ENCODE data around the gene GABRR1.
"Not testable (repeated sequence)": the region's sequence is repeated elsewhere in the genome, so short reads cannot be mapped to it uniquely, and the experiment has no call there.

The GABRR1 gene

DNA sequence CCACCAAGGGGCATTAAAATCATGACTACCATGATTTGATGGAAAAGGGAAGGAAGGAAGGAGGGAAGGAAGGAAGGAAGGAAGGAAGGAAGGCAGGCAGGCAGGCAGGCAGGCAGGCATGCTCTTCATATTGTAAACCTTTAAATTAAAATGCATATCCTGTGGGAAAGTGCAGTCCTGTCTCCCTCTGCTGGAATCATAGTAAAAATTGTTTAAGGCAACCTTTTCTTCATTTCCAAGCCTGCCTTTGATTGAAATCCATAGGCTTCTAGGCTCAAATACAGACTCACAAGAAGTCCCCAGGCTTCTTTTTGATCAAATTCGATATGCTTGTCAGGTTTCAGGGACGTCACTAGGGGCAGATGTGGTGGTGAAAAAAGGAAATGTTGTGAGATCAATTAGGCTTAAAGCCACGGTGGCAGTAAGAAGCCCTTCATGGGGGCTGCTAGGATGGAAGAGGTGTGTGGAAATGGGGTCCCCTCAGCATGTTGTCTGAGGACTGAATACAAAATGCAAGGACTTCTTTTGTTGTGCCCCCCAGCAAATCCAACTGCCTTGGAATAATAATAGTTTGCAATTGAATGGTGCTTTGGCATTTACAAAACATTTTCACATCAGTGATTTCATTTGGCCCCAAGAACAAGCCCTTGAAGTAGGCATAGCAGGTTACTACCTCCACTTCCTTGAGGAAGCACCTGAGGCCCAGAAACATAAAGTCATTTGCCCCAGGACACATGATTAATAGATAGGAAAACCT is 25.6 kb upstream of the GABRR1 start:
- H3K9me3 Mint-ChIP-seq, result no peaks in the 10 kb centered on the region
- no peak overlapping the region for H3K27ac Mint-ChIP-seq
- no peaks in the 10 kb centered on the region for H3K36me3 Mint-ChIP-seq (ENCODE audit: low read depth)
- no peak for DNase-seq (ENCODE audit: low spot score)
- H3K4me1 Mint-ChIP-seq (ENCODE audit: low read depth), result peaks cover 14% of the 10 kb centered on the region
- peaks cover 23% of the 10 kb centered on the region for H3K27me3 Mint-ChIP-seq (ENCODE audit: low read depth)
- H3K4me3 Mint-ChIP-seq, result no peak overlapping the region

DNA sequence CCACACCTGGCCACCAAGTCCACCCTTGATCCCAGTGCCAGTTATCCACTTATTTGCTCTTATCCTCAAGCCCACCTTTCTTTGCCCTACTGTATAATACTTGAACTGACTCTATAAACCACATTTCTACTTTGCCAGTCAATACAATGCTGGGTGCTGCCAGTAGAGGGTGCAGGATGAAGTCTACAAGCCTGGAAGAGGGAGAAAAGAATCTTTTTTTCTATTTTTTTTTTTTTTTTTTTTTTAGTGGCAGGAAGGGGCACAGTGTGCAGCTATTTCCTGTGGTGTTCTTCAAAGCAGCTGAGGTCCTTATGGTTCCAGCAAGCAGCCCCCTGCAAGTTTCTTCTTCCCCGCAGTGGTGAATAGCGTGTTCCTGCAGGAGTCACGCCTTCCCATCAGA is 22.2 kb upstream of the GABRR1 start:
- DNase-seq (ENCODE audit: low spot score), result no peak
- H3K4me3 Mint-ChIP-seq, result no peak overlapping the region
- peaks cover 13% of the 10 kb centered on the region for H3K4me1 Mint-ChIP-seq (ENCODE audit: low read depth)
- peaks cover 18% of the 10 kb centered on the region for H3K27me3 Mint-ChIP-seq (ENCODE audit: low read depth)
- no peaks in the 10 kb centered on the region for H3K36me3 Mint-ChIP-seq (ENCODE audit: low read depth)
- peaks cover 6% of the 10 kb centered on the region for H3K9me3 Mint-ChIP-seq
- H3K27ac Mint-ChIP-seq, result no peak overlapping the region

DNA sequence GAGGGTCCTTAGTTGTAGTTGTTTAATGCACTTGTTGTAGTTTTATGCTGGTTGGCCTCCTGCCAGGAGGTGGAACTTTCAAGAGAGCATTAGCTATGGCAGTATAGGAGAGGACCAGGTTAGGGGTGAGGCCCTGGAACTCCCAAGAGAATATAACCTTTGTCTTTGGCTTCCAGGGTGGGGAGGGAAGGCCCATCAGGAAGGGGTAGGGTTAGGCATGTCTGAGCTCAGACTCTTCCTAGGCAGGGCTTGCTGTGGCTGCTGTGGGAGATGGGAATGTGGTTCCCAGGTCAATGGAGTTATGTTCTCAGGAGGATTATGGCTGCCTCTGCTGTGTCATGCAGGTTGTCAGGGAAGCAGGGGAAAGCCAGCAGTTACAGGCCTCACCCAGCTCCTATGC is 20.0 kb upstream of the GABRR1 start:
- Mint-ChIP-seq H3K4me3 (no peak overlapping the region), H3K27me3 (ENCODE audit: low read depth) (peaks cover 26% of the 10 kb centered on the region), H3K36me3 (ENCODE audit: low read depth) (no peaks in the 10 kb centered on the region), H3K4me1 (ENCODE audit: low read depth) (peaks cover 15% of the 10 kb centered on the region), H3K9me3 (peaks cover 6% of the 10 kb centered on the region), H3K27ac (no peak overlapping the region)
- DNase-seq (ENCODE audit: low spot score), result no peak

DNA sequence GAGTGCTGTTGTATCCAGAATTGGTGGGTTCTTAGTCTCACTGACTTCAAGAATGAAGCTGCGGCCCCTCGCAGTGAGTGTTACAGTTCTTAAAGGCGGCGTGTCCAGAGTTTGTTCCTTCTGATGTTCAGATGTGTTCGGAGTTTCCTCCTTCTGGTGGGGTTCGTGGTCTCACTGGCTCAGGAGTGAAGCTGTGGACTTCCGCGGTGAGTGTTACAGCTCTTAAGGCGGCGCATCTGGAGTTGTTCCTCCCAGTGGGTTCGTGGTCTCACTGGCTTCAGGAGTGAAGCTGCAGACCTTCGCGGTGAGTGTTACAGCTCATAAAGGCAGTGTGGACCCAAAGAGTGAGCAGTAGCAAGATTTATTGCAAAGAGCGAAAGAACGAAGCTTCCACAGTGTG is 16.4 kb upstream of the GABRR1 start:
- Mint-ChIP-seq H3K4me3 (peak overlapping the region; percentile 76), H3K27me3 (ENCODE audit: low read depth) (peaks cover 22% of the 10 kb centered on the region)
- not testable (repeated sequence) for DNase-seq (ENCODE audit: low spot score); H3K27ac Mint-ChIP-seq; H3K9me3 Mint-ChIP-seq; H3K36me3 Mint-ChIP-seq (ENCODE audit: low read depth); H3K4me1 Mint-ChIP-seq (ENCODE audit: low read depth)

DNA sequence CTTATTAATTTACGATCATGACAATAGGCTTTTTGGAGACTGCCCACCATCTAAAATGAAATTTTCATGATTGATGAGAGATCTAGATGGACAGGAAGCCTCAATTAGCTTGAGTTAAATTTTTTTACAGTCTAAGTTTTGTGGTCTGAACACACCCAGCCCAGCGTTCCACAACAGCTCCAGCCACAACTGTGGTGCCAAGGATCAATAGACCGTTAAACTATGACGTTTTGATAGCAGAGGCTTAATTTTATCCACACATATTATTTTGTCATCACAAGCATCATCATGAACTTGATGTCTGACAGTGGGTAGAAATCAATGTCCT is 5.5 kb upstream of the GABRR1 start:
- Mint-ChIP-seq H3K9me3 (peaks cover 4% of the 10 kb centered on the region), H3K27me3 (ENCODE audit: low read depth) (peaks cover 5% of the 10 kb centered on the region), H3K36me3 (ENCODE audit: low read depth) (peaks cover 1% of the 10 kb centered on the region), H3K4me1 (ENCODE audit: low read depth) (no peaks in the 10 kb centered on the region), H3K4me3 (no peak overlapping the region), H3K27ac (no peak overlapping the region)
- no peak for DNase-seq (ENCODE audit: low spot score)

DNA sequence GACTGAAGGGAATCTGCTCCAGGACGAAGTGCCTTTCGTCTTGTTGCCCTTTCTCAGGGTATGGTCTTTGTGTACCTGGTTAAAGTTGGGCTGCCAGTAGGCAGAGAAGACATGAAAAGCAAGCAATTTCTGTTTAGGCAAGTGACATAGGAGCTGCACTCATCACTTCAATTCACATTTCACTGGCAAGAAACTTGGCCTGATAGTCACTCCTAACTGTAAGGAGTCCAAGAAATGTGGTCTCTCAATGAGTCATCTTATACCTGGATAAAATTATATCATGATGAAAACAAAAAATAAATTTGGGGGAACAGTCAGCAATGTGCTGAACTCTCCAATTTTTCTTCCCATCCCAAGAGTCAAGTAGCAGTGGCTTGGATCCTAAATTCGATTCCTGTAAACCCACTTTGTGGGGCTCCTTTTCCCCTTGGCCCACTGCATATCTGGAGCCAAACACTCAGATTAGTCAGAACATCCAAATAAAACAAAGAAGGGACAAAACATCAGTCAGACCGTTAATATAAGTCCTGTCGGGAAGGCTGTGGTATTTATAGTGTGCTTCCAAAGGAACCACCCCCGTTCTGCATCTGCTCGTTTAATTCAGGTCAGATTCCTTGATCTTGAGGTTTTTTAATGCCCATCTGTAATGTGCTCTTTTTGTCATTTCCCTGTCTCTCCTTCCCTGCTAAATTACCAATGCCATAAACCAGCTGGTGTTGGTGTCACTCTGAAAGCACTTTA is 5.0 kb upstream of the GABRR1 start:
- Mint-ChIP-seq H3K4me1 (ENCODE audit: low read depth) (no peaks in the 10 kb centered on the region), H3K4me3 (no peak overlapping the region), H3K27ac (no peak overlapping the region), H3K27me3 (ENCODE audit: low read depth) (peaks cover 10% of the 10 kb centered on the region), H3K9me3 (peaks cover 4% of the 10 kb centered on the region), H3K36me3 (ENCODE audit: low read depth) (peaks cover 1% of the 10 kb centered on the region)
- DNase-seq (ENCODE audit: low spot score), result no peak

DNA sequence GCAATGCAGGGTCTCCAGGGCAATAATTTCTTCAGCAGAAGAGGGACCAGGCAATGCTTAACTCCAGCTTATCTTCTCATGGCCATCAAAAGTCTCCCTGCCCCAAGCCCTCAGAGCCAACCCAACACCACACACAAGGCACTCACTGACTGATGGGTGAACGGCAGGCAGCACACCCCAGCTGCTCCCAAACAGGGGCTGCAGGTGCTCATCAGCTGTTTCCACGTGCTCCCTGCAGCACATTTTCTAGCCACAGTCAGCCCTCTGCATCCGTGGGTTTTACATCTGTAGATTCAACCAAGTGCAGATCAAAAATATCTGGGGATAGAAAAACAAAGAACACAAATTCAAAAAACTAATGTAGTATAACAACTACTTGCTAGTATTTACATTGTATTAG is 4.0 kb upstream of the GABRR1 start:
- H3K27me3 Mint-ChIP-seq (ENCODE audit: low read depth), result peaks cover 16% of the 10 kb centered on the region
- no peak overlapping the region for H3K27ac Mint-ChIP-seq
- no peak overlapping the region for H3K4me3 Mint-ChIP-seq
- H3K9me3 Mint-ChIP-seq, result peaks cover 4% of the 10 kb centered on the region
- H3K4me1 Mint-ChIP-seq (ENCODE audit: low read depth), result no peaks in the 10 kb centered on the region
- no peak for DNase-seq (ENCODE audit: low spot score)
- H3K36me3 Mint-ChIP-seq (ENCODE audit: low read depth), result peaks cover 1% of the 10 kb centered on the region

DNA sequence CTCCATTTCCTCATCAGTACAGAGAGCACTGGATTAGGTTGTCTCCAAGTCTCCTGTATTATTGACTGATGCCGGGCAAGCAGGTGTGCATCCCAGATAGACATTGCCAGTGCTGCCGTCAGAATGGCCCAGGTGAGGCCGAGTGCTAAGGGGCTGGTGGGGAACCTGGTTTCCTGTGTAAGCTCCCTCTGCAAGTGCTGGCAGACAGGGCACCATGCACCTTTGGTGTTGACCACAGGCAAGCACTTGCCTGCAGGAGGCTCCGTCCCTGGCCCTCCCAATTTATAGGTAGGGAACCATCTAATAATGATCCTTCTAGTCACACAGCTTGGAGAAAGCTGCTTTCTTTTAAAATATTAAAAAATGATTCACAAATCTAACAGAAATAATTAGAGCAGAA is 747 bp downstream of the GABRR1 start:
- H3K4me3 Mint-ChIP-seq, result no peak overlapping the region
- H3K27ac Mint-ChIP-seq, result no peak overlapping the region
- peaks cover 29% of the 10 kb centered on the region for H3K27me3 Mint-ChIP-seq (ENCODE audit: low read depth)
- no peaks in the 10 kb centered on the region for H3K36me3 Mint-ChIP-seq (ENCODE audit: low read depth)
- no peaks in the 10 kb centered on the region for H3K4me1 Mint-ChIP-seq (ENCODE audit: low read depth)
- no peaks in the 10 kb centered on the region for H3K9me3 Mint-ChIP-seq
- no peak for DNase-seq (ENCODE audit: low spot score)

DNA sequence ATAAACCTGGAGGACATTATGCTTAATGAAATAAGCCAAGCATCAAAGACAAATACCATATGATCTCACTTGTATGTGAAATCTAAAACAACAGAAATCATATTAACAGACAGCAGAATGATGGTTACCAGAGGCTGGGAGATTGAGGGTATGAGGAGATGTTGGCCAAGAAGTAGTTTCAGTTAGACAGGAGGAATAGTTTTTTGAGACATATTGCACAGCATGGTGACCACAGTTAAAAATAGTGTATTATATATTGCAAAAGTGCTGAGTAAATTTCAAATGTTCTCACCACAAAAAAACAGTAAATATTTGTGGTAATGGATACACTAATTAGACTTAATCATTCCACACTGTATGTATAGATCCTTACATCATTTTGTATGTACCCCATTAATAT is 1.8 kb downstream of the GABRR1 start:
- DNase-seq (ENCODE audit: low spot score), result no peak
- no peak overlapping the region for H3K27ac Mint-ChIP-seq
- H3K9me3 Mint-ChIP-seq, result no peaks in the 10 kb centered on the region
- no peaks in the 10 kb centered on the region for H3K4me1 Mint-ChIP-seq (ENCODE audit: low read depth)
- H3K36me3 Mint-ChIP-seq (ENCODE audit: low read depth), result no peaks in the 10 kb centered on the region
- peaks cover 29% of the 10 kb centered on the region for H3K27me3 Mint-ChIP-seq (ENCODE audit: low read depth)
- no peak overlapping the region for H3K4me3 Mint-ChIP-seq

DNA sequence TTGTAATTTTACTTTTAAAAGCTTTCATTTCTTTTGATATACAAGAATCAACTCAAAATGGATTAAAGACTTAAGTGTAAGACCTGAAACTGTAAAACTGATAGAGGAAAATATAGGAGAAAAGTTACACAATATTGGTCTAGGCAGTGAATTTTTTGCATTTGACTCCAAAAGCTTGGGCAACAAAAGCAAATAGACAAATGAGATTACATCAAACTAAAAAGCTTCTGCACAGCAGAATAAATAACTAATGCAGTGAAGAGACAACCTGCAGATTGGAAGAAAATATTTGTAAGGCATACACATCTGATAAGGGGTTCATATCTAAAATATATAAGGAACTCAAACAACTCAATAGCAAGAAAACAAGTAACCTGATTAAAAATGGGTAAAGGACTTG is 3.0 kb downstream of the GABRR1 start:
- Mint-ChIP-seq H3K27me3 (ENCODE audit: low read depth) (peaks cover 29% of the 10 kb centered on the region), H3K36me3 (ENCODE audit: low read depth) (no peaks in the 10 kb centered on the region), H3K9me3 (no peaks in the 10 kb centered on the region), H3K27ac (no peak overlapping the region), H3K4me3 (no peak overlapping the region), H3K4me1 (ENCODE audit: low read depth) (no peaks in the 10 kb centered on the region)
- DNase-seq (ENCODE audit: low spot score), result no peak

DNA sequence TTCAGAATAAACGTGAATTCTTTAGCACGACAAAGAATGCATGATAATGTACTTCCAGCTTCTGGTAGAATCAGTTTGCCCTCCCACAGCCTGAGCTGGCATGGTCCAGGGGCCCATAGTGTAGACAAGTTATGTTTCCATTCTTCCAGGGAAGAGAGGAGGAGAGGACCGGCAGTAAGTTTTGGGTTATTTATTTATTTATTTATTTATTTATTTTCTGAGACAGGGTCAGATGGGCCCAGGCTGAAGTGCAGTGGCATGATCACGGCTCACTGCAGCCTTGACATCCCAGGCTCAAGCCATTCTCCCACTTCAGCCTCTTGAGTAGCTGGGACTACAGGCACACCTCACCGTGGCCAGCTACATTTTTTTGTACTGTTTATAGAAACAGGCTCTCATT is 4.7 kb downstream of the GABRR1 start:
- no peaks in the 10 kb centered on the region for H3K36me3 Mint-ChIP-seq (ENCODE audit: low read depth)
- H3K27me3 Mint-ChIP-seq (ENCODE audit: low read depth), result peaks cover 22% of the 10 kb centered on the region

DNA sequence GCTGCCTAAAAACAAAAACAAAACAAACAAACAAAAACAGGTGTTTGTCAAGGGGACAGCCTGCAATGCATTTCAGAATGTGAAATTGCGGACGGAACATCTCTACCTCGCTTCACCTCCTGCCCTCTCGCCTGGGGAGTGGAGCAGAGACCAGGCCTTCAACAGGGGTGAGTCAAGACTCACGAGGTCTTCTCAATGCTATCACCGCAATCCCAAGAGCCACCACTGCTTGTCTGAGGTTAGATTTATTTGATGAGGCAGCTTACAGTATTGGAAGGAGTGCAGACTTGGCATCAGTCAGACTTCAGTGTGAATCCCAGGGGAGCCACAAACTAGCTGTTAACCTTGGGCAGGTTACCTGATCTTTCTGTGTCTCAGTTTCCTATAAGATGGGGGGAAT is 7.7 kb downstream of the GABRR1 start:
- Mint-ChIP-seq H3K36me3 (ENCODE audit: low read depth) (no peaks in the 10 kb centered on the region), H3K9me3 (no peaks in the 10 kb centered on the region), H3K27ac (no peak overlapping the region), H3K4me1 (ENCODE audit: low read depth) (no peaks in the 10 kb centered on the region), H3K4me3 (no peak overlapping the region), H3K27me3 (ENCODE audit: low read depth) (peaks cover 9% of the 10 kb centered on the region)
- no peak for DNase-seq (ENCODE audit: low spot score)

More for the DNA sequence above, 4.7 kb downstream of the GABRR1 start:
- Mint-ChIP-seq H3K4me1 (ENCODE audit: low read depth) (no peaks in the 10 kb centered on the region), H3K27ac (no peak overlapping the region), H3K9me3 (no peaks in the 10 kb centered on the region), H3K4me3 (no peak overlapping the region)
- DNase-seq (ENCODE audit: low spot score), result no peak

DNA sequence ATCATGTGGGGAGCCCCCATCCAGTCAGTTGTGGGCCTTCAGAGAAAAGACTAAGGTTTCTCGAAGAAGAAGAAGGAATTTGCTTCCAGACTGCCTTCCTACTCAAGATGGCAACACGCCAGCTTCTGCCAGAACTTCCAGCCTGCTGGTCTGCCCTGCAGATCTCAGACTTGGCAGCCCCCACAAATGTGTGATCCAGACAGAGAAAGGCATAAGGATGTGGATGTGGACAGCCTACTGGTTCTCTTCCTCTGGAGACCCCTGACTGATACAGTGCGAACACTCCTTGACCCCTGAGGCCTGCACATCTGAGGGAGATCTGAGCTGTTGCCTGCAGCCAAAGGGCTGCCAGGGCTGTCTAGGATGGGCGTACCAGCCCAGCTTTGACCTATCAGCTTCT is 8.6 kb downstream of the GABRR1 start:
- Mint-ChIP-seq H3K9me3 (no peaks in the 10 kb centered on the region), H3K4me1 (ENCODE audit: low read depth) (no peaks in the 10 kb centered on the region), H3K4me3 (no peak overlapping the region), H3K36me3 (ENCODE audit: low read depth) (no peaks in the 10 kb centered on the region), H3K27me3 (ENCODE audit: low read depth) (peaks cover 3% of the 10 kb centered on the region), H3K27ac (no peak overlapping the region)
- no peak for DNase-seq (ENCODE audit: low spot score)

DNA sequence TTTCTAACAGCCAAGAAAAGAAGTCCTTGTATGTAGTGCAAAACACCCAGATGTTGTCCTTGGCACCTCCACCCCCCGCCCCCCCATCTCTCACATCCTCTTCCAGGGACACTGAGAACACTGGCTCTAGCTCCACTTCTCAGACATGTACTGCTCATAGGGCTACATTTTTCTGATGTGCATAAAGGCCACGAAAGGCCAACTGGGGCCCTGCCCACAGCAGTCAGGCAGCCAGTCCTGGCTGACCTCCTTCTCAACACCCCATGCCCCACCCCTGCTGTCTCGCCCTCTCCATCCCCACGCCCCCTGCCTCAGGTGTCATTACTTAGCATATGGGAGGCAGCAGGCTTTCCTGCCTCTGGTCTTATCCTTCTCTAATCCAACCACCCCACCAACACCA is 11.3 kb downstream of the GABRR1 start:
- no peak overlapping the region for H3K4me3 Mint-ChIP-seq
- H3K27ac Mint-ChIP-seq, result no peak overlapping the region
- no peaks in the 10 kb centered on the region for H3K36me3 Mint-ChIP-seq (ENCODE audit: low read depth)

DNA sequence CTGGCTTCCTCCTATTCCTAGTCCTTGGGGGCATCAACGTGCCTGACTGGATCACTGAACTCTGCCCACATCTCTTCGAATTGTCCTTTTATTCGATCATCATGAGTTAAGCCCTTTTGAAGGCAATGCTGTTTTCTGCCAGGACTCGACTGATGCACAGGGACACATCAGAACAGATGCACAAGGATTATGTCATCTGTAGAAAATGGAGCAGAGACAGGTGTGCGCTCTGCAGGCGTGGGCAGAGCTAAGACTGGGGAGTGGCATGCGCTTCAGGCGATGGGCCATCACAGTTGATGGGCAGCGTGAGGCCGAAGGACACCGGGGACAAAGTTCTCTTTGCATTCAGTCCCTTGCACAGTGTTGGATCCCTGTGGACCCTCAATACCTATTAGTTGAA is 13.1 kb downstream of the GABRR1 start:
- Mint-ChIP-seq H3K27me3 (ENCODE audit: low read depth) (no peaks in the 10 kb centered on the region), H3K36me3 (ENCODE audit: low read depth) (no peaks in the 10 kb centered on the region), H3K9me3 (no peaks in the 10 kb centered on the region), H3K4me3 (no peak overlapping the region), H3K4me1 (ENCODE audit: low read depth) (no peaks in the 10 kb centered on the region), H3K27ac (no peak overlapping the region)
- no peak for DNase-seq (ENCODE audit: low spot score)

More for the DNA sequence above, 11.3 kb downstream of the GABRR1 start:
- Mint-ChIP-seq H3K27me3 (ENCODE audit: low read depth) (no peaks in the 10 kb centered on the region), H3K4me1 (ENCODE audit: low read depth) (no peaks in the 10 kb centered on the region), H3K9me3 (no peaks in the 10 kb centered on the region)
- DNase-seq (ENCODE audit: low spot score), result no peak
